Suprapubic skin (tissue), 4 donors: ENCODE measurements around the gene CCDC8. TPM values are rescaled to one million over a fixed set of nuclear protein-coding genes. Genes with fewer than 3 reads are reported as not detected.
A peak's percentile ranks its signal among the peaks of the same experiment; 100 is the strongest.

Experiments
- DNase-seq, 2 donors: peaks; one replicate each; pipeline ENCODE4 v3.0.0-alpha.2; 2019; ENCODE audit warnings: low spot score in 2 of 2
- H3K27ac ChIP-seq: fragments of 200-600 bp; sonication (generic); one replicate; pipeline ENCODE4 v1.5.1; 2019
- H3K27me3 ChIP-seq: fragments of 200-600 bp; sonication (generic); one replicate; pipeline ENCODE4 v1.5.1; 2019
- H3K36me3 ChIP-seq: fragments of 200-600 bp; sonication (generic); one replicate; pipeline ENCODE4 v1.5.1; 2019
- H3K4me1 ChIP-seq: fragments of 200-600 bp; sonication (generic); one replicate; pipeline ENCODE4 v1.5.1; 2019
- H3K4me3 ChIP-seq: fragments of 200-600 bp; sonication (generic); one replicate; pipeline ENCODE4 v1.5.1; 2019; ENCODE audit warnings: mild to moderate bottlenecking
- H3K9me3 ChIP-seq: fragments of 200-600 bp; sonication (generic); one replicate; pipeline ENCODE4 v1.5.1; 2019
- CTCF ChIP-seq, 2 donors: fragments of 200-600 bp in 1 of 2; fragments of 450-650 bp in 1 of 2; sonication (generic) in 1 of 2; IDR thresholded peaks; one replicate each; pipeline ENCODE4 v1.5.1; 2016 to 2019; ENCODE audit warnings: antibody characterized with exemption in 2 of 2, mild to moderate bottlenecking in 1 of 2, moderate library complexity in 1 of 2
- EP300 ChIP-seq: sonication (generic); formaldehyde crosslinking; IDR thresholded peaks from one replicate; pipeline ENCODE4 v1.6.1; 2017; ENCODE audit warnings: antibody characterized with exemption
- POLR2A ChIP-seq, 2 donors: fragments of 450-650 bp; IDR thresholded peaks; one replicate each; pipeline ENCODE4 v1.6.1; 2017; ENCODE audit warnings: antibody characterized with exemption in 2 of 2, mild to moderate bottlenecking in 2 of 2, moderate library complexity in 2 of 2
- POLR2AphosphoS5 ChIP-seq, 3 donors: sonication (generic); formaldehyde crosslinking; IDR thresholded peaks; one replicate each; pipeline ENCODE4 v1.6.1; 2017; ENCODE audit warnings: antibody characterized with exemption in 3 of 3
- WGBS: methylation state at CpG from one replicate; pipeline ENCODE4 v1.1.5; 2018; 5-methylcytosine and 5-hydroxymethylcytosine counted together
- total RNA-seq, 4 donors: library from RNA; depleted of rRNA; stranded (reverse); fragments of >200 nt; gene quantifications; one replicate each; pipeline ENCODE4 v1.1.0, GENCODE V29; 2016

Gene CCDC8
- total RNA-seq, 4 donors from 2014 or later: 1.6 to 6.5 (median 3.3) TPM

DNA sequence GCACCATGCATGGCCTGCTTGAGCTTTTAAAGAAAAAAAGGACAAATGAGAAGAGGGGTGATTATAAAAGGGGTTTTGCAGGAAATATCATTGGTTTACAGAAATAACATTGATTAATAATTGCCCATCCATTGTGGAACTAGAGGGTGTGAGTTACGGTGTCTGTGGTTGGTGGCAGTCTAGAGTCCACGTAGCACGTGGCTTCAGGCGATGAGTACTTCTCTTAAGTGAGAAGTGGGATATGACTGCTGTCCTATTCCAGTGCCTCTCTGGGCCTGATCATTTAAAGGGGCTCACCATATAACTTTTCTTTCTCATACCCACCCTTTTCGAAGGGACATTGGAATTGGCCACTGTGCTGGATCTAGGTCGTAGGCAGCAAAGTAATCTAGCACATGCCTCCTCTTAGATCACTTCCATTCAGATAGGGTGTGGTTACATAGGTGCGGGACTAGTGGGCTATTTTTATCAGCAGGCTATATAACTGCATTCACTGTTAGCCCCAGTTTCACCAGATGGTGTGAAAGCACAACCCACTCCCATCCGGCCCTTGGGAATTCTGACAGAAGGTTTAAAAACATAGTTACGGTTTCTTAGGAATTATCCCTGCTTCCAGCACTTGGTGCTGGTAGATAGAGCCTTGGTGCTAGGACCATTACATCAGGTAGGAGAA, 46.6 kb downstream of the CCDC8 start:
- no peak overlapping the region for H3K27ac ChIP-seq
- DNase-seq: peak in 1 of 2 donors; percentile 15
- H3K36me3 ChIP-seq: peaks cover 32% of the 10 kb centered on the region
- H3K4me1 ChIP-seq: peaks cover 21% of the 10 kb centered on the region
- no peak overlapping the region for H3K4me3 ChIP-seq
- no peaks in the 10 kb centered on the region for H3K9me3 ChIP-seq
- TF ChIP-seq POLR2AphosphoS5 (IDR thresholded peaks at IDR 0.05): no peak
- TF ChIP-seq CTCF (IDR thresholded peaks at IDR 0.05): no peak
- no peak for TF ChIP-seq POLR2A (IDR thresholded peaks at IDR 0.05)
- TF ChIP-seq EP300: no peak
- no peaks in the 10 kb centered on the region for H3K27me3 ChIP-seq
- WGBS: 81% methylated on average over 9 of the region's 9 CpGs

GRCh38 chr19:46365561-46365960, 47.8 kb downstream of the CCDC8 start:
- WGBS: 91% methylated on average over 4 of the region's 4 CpGs
- Histone ChIP-seq H3K27me3 (no peaks in the 10 kb centered on the region), H3K4me3 (no peak overlapping the region), H3K9me3 (no peaks in the 10 kb centered on the region), H3K4me1 (peaks cover 10% of the 10 kb centered on the region), H3K27ac (no peak overlapping the region), H3K36me3 (peaks cover 32% of the 10 kb centered on the region)
- TF ChIP-seq CTCF (IDR thresholded peaks at IDR 0.05) (no peak), EP300 (no peak), POLR2AphosphoS5 (IDR thresholded peaks at IDR 0.05) (no peak), POLR2A (IDR thresholded peaks at IDR 0.05) (no peak)
- peak in 1 of 2 donors; percentile 37 for DNase-seq

DNA sequence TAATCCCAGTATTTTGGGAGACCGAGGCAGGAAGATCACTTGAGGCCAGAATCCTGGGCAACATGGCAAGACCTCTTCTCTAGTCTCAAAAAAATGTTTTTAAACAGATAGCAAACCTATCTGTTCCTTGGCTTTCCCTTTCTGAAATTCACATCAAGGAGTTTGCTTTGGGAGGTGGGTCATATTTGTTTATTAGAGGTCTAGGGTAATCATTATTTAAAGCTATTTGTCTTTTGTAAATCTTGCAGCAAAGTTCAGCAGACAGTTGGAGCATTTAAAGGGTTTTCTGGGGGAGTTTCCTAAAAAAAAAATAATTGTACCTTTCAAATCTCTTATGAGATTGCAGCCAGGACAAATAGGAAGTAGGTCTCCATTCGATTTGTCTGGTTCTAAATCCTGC, 49.0 kb downstream of the CCDC8 start:
- peaks cover 4% of the 10 kb centered on the region for H3K4me1 ChIP-seq
- WGBS: 97% methylated on average over 2 of the region's 2 CpGs
- no peaks in the 10 kb centered on the region for H3K27me3 ChIP-seq
- H3K9me3 ChIP-seq: no peaks in the 10 kb centered on the region
- peaks cover 32% of the 10 kb centered on the region for H3K36me3 ChIP-seq
- TF ChIP-seq EP300: no peak
- no peak for TF ChIP-seq POLR2A (IDR thresholded peaks at IDR 0.05)
- TF ChIP-seq POLR2AphosphoS5 (IDR thresholded peaks at IDR 0.05): no peak
- TF ChIP-seq CTCF (IDR thresholded peaks at IDR 0.05): no peak
- no peak for DNase-seq
- H3K4me3 ChIP-seq: no peak overlapping the region
- no peak overlapping the region for H3K27ac ChIP-seq

DNA sequence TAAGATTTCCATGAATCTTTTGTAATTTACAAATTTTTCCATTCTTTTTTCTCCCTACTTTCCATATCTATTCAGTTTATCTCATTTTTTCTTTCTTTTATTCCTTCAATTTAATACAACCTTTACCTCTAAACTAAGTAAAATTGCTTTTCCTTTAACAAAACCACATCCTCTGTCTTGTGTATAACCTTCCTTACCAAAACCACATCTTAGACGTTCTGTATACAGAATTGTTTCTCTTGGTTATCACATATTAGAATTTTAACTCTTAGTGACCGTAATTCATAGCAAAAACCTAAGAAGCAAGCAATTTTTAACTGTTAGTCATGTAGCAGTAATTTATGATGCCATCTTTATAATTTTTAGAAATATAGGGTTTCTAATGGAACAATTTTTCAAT, 51.4 kb downstream of the CCDC8 start:
- Histone ChIP-seq H3K36me3 (peaks cover 21% of the 10 kb centered on the region), H3K4me3 (no peak overlapping the region), H3K27ac (no peak overlapping the region), H3K9me3 (no peaks in the 10 kb centered on the region), H3K4me1 (no peaks in the 10 kb centered on the region), H3K27me3 (no peaks in the 10 kb centered on the region)
- TF ChIP-seq POLR2AphosphoS5 (IDR thresholded peaks at IDR 0.05) (no peak), CTCF (IDR thresholded peaks at IDR 0.05) (no peak), POLR2A (IDR thresholded peaks at IDR 0.05) (no peak), EP300 (no peak)
- 68% methylated on average over 2 of the region's 2 CpGs for WGBS
- no peak for DNase-seq

Other genes starting within 250 kb of the CCDC8 start
- gene IGFL1, start 183.8 kb downstream of the CCDC8 start, total RNA-seq: not detected
- 10 to 100 TPM in 2 of 4 donors, 1 to 10 TPM in 2; 6.6 to 30.0 (median 18.5) TPM for gene HIF3A, start 116.5 kb downstream of the CCDC8 start, total RNA-seq
- 10 to 100 TPM; 38.2 to 66.0 (median 51.3) TPM for gene PPP5C, start 66.5 kb downstream of the CCDC8 start, total RNA-seq
- gene PNMA8C, start 15.4 kb upstream of the CCDC8 start, total RNA-seq: under 1 TPM in 1 of 4 donors, not detected in 3; 0.13 TPM
- 1 to 10 TPM in 3 of 4 donors, under 1 TPM in 1; 0.72 to 3.9 (median 1.4) TPM for gene PNMA8A, start 58.0 kb upstream of the CCDC8 start, total RNA-seq
- 1 to 10 TPM; 1.8 to 3.2 (median 2.8) TPM for gene PNMA8B, start 82.3 kb upstream of the CCDC8 start, total RNA-seq
- gene CALM3, start 187.8 kb upstream of the CCDC8 start, total RNA-seq: 100 to 1,000 TPM in 1 of 4 donors, 10 to 100 TPM in 3; 56.0 to 102 (median 78.6) TPM
- 1 to 10 TPM in 3 of 4 donors, under 1 TPM in 1; 0.57 to 6.7 (median 2.4) TPM for gene PTGIR, start 211.5 kb upstream of the CCDC8 start, total RNA-seq
- not detected for gene GNG8, start 222.6 kb upstream of the CCDC8 start, total RNA-seq
- 1 to 10 TPM in 3 of 4 donors, under 1 TPM in 1; 0.68 to 1.8 (median 1.2) TPM for gene DACT3, start 247.6 kb upstream of the CCDC8 start, total RNA-seq